Activated T-helper 1 cell treated with anti-CD3 and anti-CD28 coated beads, Interleukin-12 subunit alpha, Interleukin-12 subunit beta, Interleukin-2, Interleukin-4 antibody, amounts not matched to agents 30 ng/mL and 10 ng/mL and 1 ng/mL, durations not matched to agents 14 hours and 24 hours and 36 hours (primary cell): ENCODE measurements around the gene IRF4. TPM values are rescaled to one million over a fixed set of nuclear protein-coding genes. Genes with fewer than 3 reads are reported as not detected.
"Not testable (repeated sequence)": the region's sequence is repeated elsewhere in the genome, so short reads cannot be mapped to it uniquely, and the experiment has no call there.

ENCODE experiments used
- DNase-seq: peaks from one replicate; pipeline ENCODE4 v3.0.0; 2021; ENCODE audit warnings: low spot score
- H3K27ac Mint-ChIP-seq: one replicate; pipeline ENCODE4 v1.8.0; 2021; ENCODE audit warnings: mild to moderate bottlenecking, mixed read lengths
- H3K27me3 Mint-ChIP-seq: one replicate; pipeline ENCODE4 v1.8.0; 2022; ENCODE audit warnings: mild to moderate bottlenecking, moderate library complexity, mixed read lengths; ENCODE audit not compliant: insufficient read depth
- H3K36me3 Mint-ChIP-seq: one replicate; pipeline ENCODE4 v1.8.0; 2021; ENCODE audit warnings: low read depth, mixed read lengths
- H3K4me1 Mint-ChIP-seq: one replicate; pipeline ENCODE4 v1.8.0; 2021; ENCODE audit warnings: low read depth, mixed read lengths
- H3K4me3 Mint-ChIP-seq: one replicate; pipeline ENCODE4 v1.8.0; 2021; ENCODE audit warnings: mild to moderate bottlenecking, moderate library complexity, mixed read lengths
- H3K9me3 Mint-ChIP-seq: one replicate; pipeline ENCODE4 v1.8.0; 2021; ENCODE audit warnings: mixed read lengths
- intact Hi-C: fragments of 100-400 bp; cut with micrococcal nuclease; formaldehyde crosslinking; loops from one replicate; pipeline ENCODE4 v1.15.1; 2024
- total RNA-seq: library from RNA; stranded (reverse); gene quantifications from 2 replicates; pipeline ENCODE4 v1.2.3, GENCODE V29; 2022

IRF4 gene
- total RNA-seq, 1 donor from 2014 or later: 911 TPM

DNA sequence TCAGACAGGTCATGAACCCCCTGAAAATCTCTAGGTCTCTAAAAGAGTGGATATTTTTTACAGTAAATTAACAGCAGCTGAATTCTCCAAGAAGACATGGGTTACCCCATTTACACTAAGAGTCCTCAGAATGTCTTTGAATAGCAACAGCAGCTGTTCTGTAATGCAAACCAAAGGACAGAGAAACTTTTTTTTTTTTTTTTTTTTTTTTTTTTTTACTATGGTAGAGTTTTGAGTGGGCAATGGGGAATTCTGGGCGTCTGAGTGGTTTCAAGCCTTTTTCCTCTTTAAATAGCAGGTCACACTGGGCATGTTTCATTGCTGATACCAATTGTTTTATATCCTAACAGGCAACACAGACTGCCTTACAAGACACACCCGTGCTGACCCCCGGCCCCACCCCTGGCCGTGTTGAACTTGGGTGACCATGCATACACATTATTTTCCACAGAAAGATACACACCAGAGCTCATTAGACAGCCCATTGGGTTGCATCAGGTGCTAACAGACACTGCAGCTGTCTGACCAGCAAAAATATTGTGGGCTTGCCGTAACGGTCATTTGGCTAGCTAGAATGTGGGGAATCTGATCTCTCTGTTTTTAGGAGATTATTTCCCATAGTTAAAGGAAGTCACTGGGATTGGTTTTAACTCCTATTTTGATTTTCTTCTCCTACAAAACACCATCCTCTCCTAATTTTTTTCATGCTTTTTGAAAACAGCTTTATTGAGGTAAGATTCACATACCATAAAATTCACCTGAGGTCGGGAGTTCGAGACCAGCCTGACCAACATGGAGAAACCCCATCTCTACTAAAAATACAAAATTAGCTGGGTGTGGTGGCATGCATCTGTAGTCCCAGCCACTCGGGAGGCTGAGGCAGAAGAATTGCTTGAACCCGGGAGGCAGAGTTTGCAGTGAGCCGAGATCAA is 26.7 kb upstream of the IRF4 start:
- Mint-ChIP-seq H3K36me3 (peaks cover 2% of the 10 kb centered on the region), H3K4me1 (no peaks in the 10 kb centered on the region), H3K27ac (no peak overlapping the region), H3K9me3 (peaks cover 6% of the 10 kb centered on the region), H3K4me3 (no peak overlapping the region), H3K27me3 (peaks cover 11% of the 10 kb centered on the region)
- no peak for DNase-seq
- intact Hi-C loops: no loop called here

DNA sequence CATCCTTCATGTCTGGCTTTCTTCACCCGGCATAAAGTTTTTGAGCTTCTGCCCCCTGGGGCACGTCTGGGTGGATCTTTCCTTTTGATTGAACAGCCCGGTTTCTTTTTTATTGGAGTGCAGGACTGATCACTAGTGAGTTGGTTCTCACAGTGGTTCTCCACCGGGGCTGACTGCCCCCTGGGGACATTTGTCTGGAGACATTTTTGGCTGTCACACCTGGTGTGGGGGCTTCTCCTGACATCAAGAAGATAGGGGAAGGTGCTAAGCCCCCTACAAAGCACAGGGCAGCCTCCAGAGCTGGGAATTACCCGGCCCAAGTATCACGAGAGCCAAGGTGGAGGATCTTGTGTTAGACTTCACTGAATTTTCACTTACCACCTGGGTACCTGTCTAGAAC is 25.7 kb upstream of the IRF4 start:
- H3K27ac Mint-ChIP-seq: no peak overlapping the region

DNA sequence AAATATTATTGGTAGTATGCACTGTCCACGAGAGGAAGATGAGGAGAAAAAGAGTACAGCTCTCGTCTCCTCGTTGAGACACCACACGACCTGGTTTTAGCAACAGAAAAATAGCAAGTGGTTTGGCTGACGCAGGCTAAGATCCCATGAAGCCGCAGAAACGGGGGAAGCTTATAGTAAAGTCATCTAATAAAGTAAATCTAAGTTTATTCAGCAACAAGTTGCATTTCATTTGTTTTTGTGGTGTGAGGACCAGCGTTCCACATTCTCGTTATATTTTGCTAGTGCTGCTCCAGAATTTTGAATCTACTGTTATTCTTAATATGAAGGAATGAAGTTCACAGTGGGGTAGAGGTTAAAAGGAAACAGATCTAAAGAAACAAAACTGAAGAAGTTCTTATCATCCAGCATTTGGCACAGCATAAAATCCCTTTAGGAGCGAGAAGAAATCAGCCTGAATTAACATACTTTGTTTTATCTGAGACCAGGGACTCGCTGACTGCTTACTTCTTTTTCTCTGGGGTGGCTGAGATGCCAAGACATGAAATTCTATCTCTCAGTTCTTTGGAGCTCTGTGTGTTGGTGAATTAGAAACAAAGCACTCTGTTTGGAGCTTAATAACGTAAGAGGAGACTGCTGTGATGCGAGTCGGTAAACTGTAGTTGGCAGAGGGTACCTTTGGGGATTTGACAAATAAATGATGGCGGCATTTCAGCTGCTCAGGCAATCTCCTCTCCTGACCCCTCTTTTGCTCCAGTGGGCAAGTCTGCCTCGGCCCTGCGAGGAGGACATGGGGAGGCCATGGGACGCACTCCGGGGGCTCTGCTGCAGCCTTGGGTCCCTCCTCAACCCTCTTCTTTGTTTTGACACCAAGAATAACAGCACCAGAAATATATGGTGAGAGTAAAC is 24.9 kb upstream of the IRF4 start:
- H3K27me3 Mint-ChIP-seq: peaks cover 11% of the 10 kb centered on the region
- H3K36me3 Mint-ChIP-seq: peaks cover 3% of the 10 kb centered on the region

More for the DNA sequence above, 25.7 kb upstream of the IRF4 start:
- DNase-seq: no peak
- H3K27me3 Mint-ChIP-seq: peaks cover 11% of the 10 kb centered on the region
- peaks cover 3% of the 10 kb centered on the region for H3K36me3 Mint-ChIP-seq
- peaks cover 9% of the 10 kb centered on the region for H3K9me3 Mint-ChIP-seq
- H3K4me1 Mint-ChIP-seq: no peaks in the 10 kb centered on the region
- intact Hi-C loops: no loop called here
- no peak overlapping the region for H3K4me3 Mint-ChIP-seq

GRCh38 chr6:367298-367794 is 24.2 kb upstream of the IRF4 start:
- Mint-ChIP-seq H3K9me3 (peaks cover 9% of the 10 kb centered on the region), H3K27ac (no peak overlapping the region), H3K4me3 (no peak overlapping the region), H3K4me1 (no peaks in the 10 kb centered on the region), H3K36me3 (peaks cover 3% of the 10 kb centered on the region), H3K27me3 (peaks cover 11% of the 10 kb centered on the region)
- no peak for DNase-seq
- intact Hi-C loops: no loop called here

More for the DNA sequence above, 24.9 kb upstream of the IRF4 start:
- Mint-ChIP-seq H3K4me1 (no peaks in the 10 kb centered on the region), H3K9me3 (peaks cover 10% of the 10 kb centered on the region), H3K27ac (no peak overlapping the region), H3K4me3 (no peak overlapping the region)
- intact Hi-C loops: no loop called here
- no peak for DNase-seq

GRCh38 chr6:367891-368630 is 23.5 kb upstream of the IRF4 start:
- H3K36me3 Mint-ChIP-seq: peaks cover 3% of the 10 kb centered on the region
- H3K4me1 Mint-ChIP-seq: no peaks in the 10 kb centered on the region
- H3K9me3 Mint-ChIP-seq: peaks cover 4% of the 10 kb centered on the region
- H3K27me3 Mint-ChIP-seq: peaks cover 16% of the 10 kb centered on the region
- DNase-seq: no peak
- no peak overlapping the region for H3K4me3 Mint-ChIP-seq
- H3K27ac Mint-ChIP-seq: no peak overlapping the region
- intact Hi-C loops: no loop called here

GRCh38 chr6:369559-370431 is 21.8 kb upstream of the IRF4 start:
- intact Hi-C loops: no loop called here
- Mint-ChIP-seq H3K27me3 (peaks cover 17% of the 10 kb centered on the region), H3K36me3 (peaks cover 1% of the 10 kb centered on the region), H3K27ac (no peak overlapping the region), H3K9me3 (peaks cover 4% of the 10 kb centered on the region), H3K4me1 (no peaks in the 10 kb centered on the region), H3K4me3 (no peak overlapping the region)
- no peak for DNase-seq

GRCh38 chr6:370555-370954 is 21.0 kb upstream of the IRF4 start:
- Mint-ChIP-seq H3K27ac (no peak overlapping the region), H3K9me3 (peaks cover 4% of the 10 kb centered on the region), H3K27me3 (peaks cover 16% of the 10 kb centered on the region), H3K36me3 (peaks cover 1% of the 10 kb centered on the region), H3K4me1 (no peaks in the 10 kb centered on the region), H3K4me3 (no peak overlapping the region)
- intact Hi-C loops: no loop called here
- no peak for DNase-seq

GRCh38 chr6:371851-372250 is 19.7 kb upstream of the IRF4 start:
- H3K4me3 Mint-ChIP-seq, H3K4me1 Mint-ChIP-seq, H3K27ac Mint-ChIP-seq, H3K27me3 Mint-ChIP-seq, intact Hi-C loops, H3K36me3 Mint-ChIP-seq, H3K9me3 Mint-ChIP-seq, DNase-seq: not testable (repeated sequence)

- intact Hi-C loops: no loop called here
- no peak for DNase-seq
- Mint-ChIP-seq H3K9me3 (peaks cover 4% of the 10 kb centered on the region), H3K27ac (no peak overlapping the region), H3K27me3 (peaks cover 9% of the 10 kb centered on the region), H3K4me1 (no peaks in the 10 kb centered on the region), H3K36me3 (peaks cover 1% of the 10 kb centered on the region), H3K4me3 (no peak overlapping the region)
These were observed 19.1 kb upstream of the IRF4 start for GRCh38 chr6:372336-372911.

DNA sequence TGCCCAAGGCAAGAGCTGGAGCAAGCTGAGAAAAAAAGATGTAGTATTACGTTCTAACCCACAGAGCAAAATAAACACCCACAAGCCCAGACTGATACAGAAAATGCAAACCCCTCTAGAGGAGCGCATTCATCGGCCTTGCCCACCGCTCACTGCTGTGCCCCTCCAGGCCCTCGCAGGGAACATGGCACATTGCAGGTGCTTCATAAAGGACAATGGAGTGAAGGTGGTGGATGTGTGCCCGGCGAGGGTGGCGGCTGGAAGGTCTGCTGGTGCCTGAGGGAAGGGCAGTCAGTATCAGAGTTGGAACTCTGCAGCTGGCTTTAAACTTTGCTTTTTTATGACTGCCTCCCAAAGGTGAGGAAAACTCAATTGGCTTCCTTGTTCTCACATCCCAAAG is 18.5 kb upstream of the IRF4 start:
- H3K9me3 Mint-ChIP-seq: peaks cover 4% of the 10 kb centered on the region

DNA sequence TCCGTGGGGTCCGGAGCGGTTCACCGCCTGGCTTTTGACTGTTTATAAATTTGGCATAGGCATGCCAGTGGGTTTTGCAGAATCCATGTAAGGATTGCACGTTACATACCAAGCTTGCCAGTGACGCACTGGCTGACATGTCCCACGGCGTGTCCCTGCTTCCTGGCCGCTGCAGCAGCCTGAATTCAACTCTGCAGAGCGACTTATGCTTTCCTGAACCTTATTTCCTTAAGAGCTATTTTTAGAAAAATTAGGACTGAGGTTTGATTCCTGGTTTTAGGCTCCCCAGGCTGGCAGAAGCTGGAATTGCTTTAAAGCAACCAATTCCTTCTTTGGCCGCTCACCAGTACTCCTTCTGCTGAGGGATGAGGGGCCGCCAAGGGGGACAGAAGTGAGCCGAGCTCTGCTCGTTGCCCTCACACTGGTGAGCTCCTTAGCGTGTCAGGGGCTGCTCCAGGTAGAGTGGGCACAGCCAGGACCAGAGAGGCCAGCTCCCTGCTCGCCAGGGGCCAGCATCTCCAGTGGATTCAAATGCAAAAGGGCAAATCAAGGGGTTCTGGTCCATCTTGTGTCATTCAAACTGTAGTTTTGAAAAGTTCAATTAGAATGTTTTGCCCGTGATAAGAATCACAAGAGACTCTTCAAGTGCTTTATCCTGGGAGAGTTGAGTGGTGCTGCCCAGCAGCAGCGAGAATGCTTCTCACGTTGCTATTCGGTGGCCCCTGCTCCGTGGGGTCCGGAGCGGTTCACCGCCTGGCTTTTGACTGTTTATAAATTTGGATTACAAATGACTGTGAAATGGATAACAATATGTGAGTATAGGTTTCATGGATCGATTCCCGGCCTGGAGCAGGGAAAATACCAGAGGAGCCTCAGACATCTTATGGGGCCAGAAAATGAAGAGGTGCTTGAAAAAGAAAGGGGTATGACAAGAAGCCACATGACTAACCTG is 17.5 kb upstream of the IRF4 start:
- Mint-ChIP-seq H3K27me3 (peaks cover 14% of the 10 kb centered on the region), H3K4me1 (no peaks in the 10 kb centered on the region), H3K9me3 (peaks cover 4% of the 10 kb centered on the region), H3K4me3 (no peak overlapping the region), H3K27ac (no peak overlapping the region), H3K36me3 (peaks cover 1% of the 10 kb centered on the region)
- no peak for DNase-seq
- intact Hi-C loops: no loop called here

More for the DNA sequence above, 18.5 kb upstream of the IRF4 start:
- Mint-ChIP-seq H3K27ac (no peak overlapping the region), H3K4me1 (no peaks in the 10 kb centered on the region), H3K27me3 (peaks cover 9% of the 10 kb centered on the region), H3K4me3 (no peak overlapping the region), H3K36me3 (peaks cover 1% of the 10 kb centered on the region)
- intact Hi-C loops: no loop called here
- DNase-seq: no peak
